ENCODE results near the gene SIK2.

SIK2 gene

DNA sequence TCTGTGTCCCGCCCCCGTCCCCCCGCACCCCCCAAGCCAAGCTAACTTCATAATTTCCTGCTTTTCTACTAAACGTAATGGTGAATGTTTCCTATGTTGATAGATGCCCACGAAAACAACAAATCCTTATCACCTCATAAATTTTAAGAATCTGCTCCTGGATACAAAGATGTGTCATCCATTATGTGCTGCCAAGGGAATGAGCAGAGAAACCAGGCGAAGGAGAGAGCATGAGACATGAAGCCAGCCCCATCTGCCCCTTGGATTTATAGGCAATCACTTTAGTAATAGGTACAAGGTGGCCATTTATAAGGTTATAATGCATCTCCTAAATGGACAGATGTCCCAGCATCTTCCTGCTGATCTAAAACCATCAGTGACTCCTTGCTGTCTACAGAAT is 31.5 kb upstream of the SIK2 start:
- no peak overlapping the region for H3K27ac ChIP-seq
- no peak for DNase-seq (ENCODE audit: low spot score)
- TF ChIP-seq, protein P1, sequence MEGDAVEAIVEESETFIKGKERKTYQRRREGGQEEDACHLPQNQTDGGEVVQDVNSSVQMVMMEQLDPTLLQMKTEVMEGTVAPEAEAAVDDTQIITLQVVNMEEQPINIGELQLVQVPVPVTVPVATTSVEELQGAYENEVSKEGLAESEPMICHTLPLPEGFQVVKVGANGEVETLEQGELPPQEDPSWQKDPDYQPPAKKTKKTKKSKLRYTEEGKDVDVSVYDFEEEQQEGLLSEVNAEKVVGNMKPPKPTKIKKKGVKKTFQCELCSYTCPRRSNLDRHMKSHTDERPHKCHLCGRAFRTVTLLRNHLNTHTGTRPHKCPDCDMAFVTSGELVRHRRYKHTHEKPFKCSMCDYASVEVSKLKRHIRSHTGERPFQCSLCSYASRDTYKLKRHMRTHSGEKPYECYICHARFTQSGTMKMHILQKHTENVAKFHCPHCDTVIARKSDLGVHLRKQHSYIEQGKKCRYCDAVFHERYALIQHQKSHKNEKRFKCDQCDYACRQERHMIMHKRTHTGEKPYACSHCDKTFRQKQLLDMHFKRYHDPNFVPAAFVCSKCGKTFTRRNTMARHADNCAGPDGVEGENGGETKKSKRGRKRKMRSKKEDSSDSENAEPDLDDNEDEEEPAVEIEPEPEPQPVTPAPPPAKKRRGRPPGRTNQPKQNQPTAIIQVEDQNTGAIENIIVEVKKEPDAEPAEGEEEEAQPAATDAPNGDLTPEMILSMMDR (conservative IDR thresholded peaks at IDR 0.05; ENCODE audit: low read depth) = no peak
- ChIA-PET POLR2A (ENCODE audit: low non-redundant PET) (no interaction called here), CTCF (interaction anchor here (0.6 kb wide), 2 partner anchors 210 to 221 kb away, joined by 3 to 4 read pairs; no protein-coding TSS in a partner anchor)

DNA sequence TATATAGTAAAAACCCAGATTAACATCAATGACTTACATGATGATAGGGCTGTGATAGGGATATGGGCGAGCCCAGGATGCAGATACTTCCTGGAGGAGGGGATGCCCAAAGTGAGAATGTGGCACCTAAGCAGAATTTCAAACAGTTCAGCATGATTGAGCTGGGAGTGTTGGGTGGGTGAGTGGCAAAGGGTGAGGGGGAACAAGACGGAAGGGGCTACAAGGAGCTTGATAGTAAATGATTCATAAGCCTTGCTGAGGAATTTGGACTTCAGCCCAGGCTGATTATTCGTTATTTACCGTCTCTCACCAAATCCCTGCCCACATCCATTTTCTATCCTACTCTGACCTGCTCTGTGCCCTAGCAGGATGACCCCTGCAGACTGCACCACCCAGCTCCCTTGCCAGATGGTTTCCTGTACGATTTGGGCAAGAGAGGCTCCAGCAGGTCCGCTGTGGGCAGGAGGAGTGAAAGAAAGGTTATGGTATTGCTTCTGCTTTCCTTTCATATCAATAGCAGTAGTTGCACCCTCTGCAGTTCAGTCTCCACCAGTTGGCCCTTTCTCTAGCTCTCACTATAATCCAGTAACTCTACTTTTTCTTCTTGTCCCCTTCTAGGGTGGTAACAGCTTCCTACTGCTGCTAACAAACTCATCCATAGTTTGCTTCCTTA is 30.3 kb upstream of the SIK2 start:
- POLR2A ChIA-PET (ENCODE audit: low non-redundant PET) = no interaction called here
- no peak for DNase-seq (ENCODE audit: low spot score)
- H3K27ac ChIP-seq = no peak overlapping the region
- TF ChIP-seq, protein P1 (conservative IDR thresholded peaks at IDR 0.05; ENCODE audit: low read depth) = no peak
- CTCF ChIA-PET = interaction anchor here (0.6 to 0.7 kb wide), 3 partner anchors 203 to 271 kb away, joined by 4 read pairs; no protein-coding TSS in a partner anchor

DNA sequence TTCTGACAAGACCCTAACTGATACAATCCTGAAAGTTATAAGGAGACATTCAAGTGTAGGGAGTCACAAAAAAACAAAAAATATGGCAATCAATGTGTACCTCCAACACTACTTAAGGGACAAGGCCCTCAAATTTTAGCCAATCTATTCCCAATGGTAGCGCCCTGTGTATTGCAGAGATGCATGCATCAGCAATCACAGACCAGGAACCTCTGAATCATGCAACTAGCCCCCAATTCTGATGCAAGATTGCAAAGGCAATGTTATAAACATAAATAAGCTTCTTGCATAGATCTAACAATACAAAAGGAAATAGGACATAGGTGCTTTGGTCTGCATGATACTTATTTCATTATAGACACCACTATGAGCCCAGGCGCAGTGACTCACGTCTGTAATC is 29.7 kb upstream of the SIK2 start:
- CTCF ChIA-PET = interaction anchor here (0.7 kb wide), 1 partner anchor 203 kb away, joined by 4 read pairs; no protein-coding TSS in a partner anchor
- no peak for DNase-seq (ENCODE audit: low spot score)
- TF ChIP-seq, protein P1 (conservative IDR thresholded peaks at IDR 0.05; ENCODE audit: low read depth) = no peak
- no peak overlapping the region for H3K27ac ChIP-seq
- POLR2A ChIA-PET (ENCODE audit: low non-redundant PET) = no interaction called here

DNA sequence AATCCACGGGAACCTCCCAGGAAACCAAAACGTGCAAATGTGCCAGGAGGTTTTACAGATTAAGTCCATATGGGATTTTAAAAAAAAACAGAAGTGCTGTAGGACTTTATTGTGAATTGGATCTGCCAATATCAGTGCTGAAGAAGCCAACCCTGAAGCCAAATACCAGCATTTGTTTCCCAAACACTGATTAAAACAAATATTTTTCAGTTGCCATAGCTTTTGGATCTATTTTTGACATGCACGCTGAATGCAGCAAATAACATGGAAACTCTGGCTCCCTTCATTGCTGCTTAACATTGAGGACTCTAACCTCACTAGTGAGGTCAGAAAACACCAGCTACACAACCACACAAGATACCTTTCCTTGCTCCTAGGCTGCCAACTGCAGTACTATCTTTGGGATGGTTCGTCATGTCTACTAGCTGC is 28.4 kb upstream of the SIK2 start:
- ChIA-PET CTCF (interaction anchor here (0.7 to 0.8 kb wide), 2 partner anchors 94 to 260 kb away, joined by 3 to 4 read pairs; no protein-coding TSS in a partner anchor), POLR2A (ENCODE audit: low non-redundant PET) (no interaction called here)
- TF ChIP-seq, protein P1 (conservative IDR thresholded peaks at IDR 0.05; ENCODE audit: low read depth) = no peak
- H3K27ac ChIP-seq = no peak overlapping the region
- DNase-seq (ENCODE audit: low spot score) = no peak

DNA sequence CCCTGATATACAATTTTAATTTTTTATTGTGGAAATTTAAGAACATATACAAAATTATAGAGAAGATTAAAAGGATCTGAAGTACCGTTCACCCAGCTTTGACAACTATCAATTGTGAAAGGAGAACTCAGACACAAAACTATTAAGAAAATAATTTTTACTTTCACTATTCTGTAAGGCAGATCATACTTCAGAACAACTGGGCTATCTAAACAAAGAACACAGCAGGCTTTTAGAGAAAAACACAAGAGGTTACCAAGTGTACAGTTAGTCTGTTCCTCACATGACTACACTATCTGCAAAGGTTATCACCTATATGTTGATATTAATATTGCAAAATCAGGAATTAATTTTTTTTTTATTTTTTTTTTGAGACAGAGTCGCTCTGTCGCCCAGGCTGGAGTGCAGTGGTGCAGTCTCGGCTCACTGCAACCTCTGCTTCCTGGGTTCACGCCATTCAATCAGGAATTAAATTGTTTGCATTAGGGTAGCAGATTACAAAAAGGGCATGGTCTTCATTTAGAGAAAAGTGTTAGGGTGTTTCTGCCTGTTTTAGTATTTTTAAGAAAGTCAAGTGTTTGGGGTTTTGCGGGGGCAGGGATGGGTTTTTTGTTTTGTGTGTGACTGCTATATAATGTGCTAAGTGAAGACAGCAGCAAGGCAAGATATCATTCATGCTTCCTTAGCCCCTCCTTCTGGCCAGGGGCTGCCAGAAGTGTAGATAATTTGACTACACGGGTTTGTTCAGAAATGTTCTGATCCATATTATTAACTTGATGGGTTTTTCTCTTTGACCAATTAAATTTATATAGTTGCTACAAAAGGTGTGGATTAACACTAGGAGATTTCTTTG is 27.6 kb upstream of the SIK2 start:
- POLR2A ChIA-PET (ENCODE audit: low non-redundant PET) = no interaction called here

DNA sequence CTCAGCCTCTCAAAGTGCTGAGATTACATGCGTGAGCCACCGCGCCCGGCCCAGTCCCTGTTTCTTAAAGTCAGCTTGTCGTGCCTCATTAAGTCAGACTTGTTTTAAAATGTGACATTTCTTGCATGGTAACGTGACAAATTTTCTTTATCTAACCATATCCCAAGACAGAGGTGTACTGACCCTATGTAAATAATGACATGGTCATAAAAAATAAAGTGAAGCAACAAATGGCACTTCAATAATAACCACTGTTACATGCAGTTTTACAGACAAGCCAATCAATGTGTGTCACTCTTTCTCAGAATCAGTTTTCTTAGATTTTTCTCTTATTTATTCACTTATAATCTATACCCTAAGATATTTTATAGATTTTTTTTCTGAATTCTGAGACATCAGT is 26.5 kb upstream of the SIK2 start:
- ChIA-PET POLR2A (ENCODE audit: low non-redundant PET) (no interaction called here), CTCF (no interaction called here)

More for the DNA sequence above, 27.6 kb upstream of the SIK2 start:
- DNase-seq (ENCODE audit: low spot score) = no peak
- H3K27ac ChIP-seq = no peak overlapping the region
- TF ChIP-seq, protein P1 (conservative IDR thresholded peaks at IDR 0.05; ENCODE audit: low read depth) = no peak
- CTCF ChIA-PET = interaction anchor here (0.7 to 0.8 kb wide), 2 partner anchors 95 to 260 kb away, joined by 3 to 4 read pairs; no protein-coding TSS in a partner anchor

More for the DNA sequence above, 26.5 kb upstream of the SIK2 start:
- no peak for DNase-seq (ENCODE audit: low spot score)
- H3K27ac ChIP-seq = no peak overlapping the region
- TF ChIP-seq, protein P1 (conservative IDR thresholded peaks at IDR 0.05; ENCODE audit: low read depth) = no peak
